PC-3 (cell line): ENCODE measurements around the gene TTBK1. TPM values are rescaled to one million over a fixed set of nuclear protein-coding genes. Genes with fewer than 3 reads are reported as not detected.

Source experiments
- ATAC-seq: fragments of 200-7000 bp; cut with Tn5 transposase; 2 replicates; pipeline ENCODE4 v1.9.1; 2020; ENCODE audit warnings: mild to moderate bottlenecking, moderate library complexity
- BruUV-seq: library from RNA; stranded (reverse); fragments of 400-500 nt; replicated peaks from 2 replicates; lab custom pipeline; 2021; lab: Mats Ljungman, UMichigan
- CTCF ChIA-PET: fragments of 300-600 bp; sonication (Branson Sonifier 250); formaldehyde crosslinking; loops from one replicate; lab custom pipeline; 2022; ENCODE audit warnings: antibody characterized with exemption; lab: Charles Lee
- POLR2A ChIA-PET: fragments of 300-600 bp; sonication (Branson Sonifier 250); formaldehyde crosslinking; loops from one replicate; lab custom pipeline; 2022; ENCODE audit warnings: antibody characterized with exemption; ENCODE audit not compliant: unreplicated experiment; lab: Charles Lee
- DNase-seq: peaks from one replicate; pipeline ENCODE4 v3.0.0-alpha.2; 2015
- H2AFZ ChIP-seq: fragments of 300-600 bp; sonication (generic); 2 replicates; pipeline ENCODE4 v1.6.0; 2016; ENCODE audit warnings: antibody characterized with exemption, low read length
- H3F3A ChIP-seq: fragments of 300-600 bp; sonication (generic); one replicate; pipeline ENCODE4 v1.6.0; 2017; ENCODE audit warnings: antibody characterized with exemption, low read length, control low read depth, mild to moderate bottlenecking; ENCODE audit not compliant: unreplicated experiment
- H3K27ac ChIP-seq: fragments of 300-600 bp; sonication (generic); 2 replicates; pipeline ENCODE4 v1.5.1; 2016; ENCODE audit warnings: mild to moderate bottlenecking, low read length
- H3K27me3 ChIP-seq: fragments of 300-600 bp; sonication (generic); 2 replicates; pipeline ENCODE4 v1.6.1; 2016; ENCODE audit warnings: low read length, mixed read lengths
- H3K36me3 ChIP-seq: fragments of 300-600 bp; sonication (generic); 2 replicates; pipeline ENCODE4 v1.6.1; 2016; ENCODE audit warnings: low read depth, mixed run types, low read length, mixed read lengths
- H3K4me1 ChIP-seq: fragments of 300-600 bp; sonication (generic); 2 replicates; pipeline ENCODE4 v1.5.1; 2016; ENCODE audit warnings: low read length; ENCODE audit not compliant: insufficient read depth
- H3K4me2 ChIP-seq: fragments of 300-600 bp; sonication (generic); 2 replicates; pipeline ENCODE4 v1.6.0; 2016; ENCODE audit warnings: low read length
- H3K4me3 ChIP-seq: fragments of 300-600 bp; sonication (generic); 2 replicates; pipeline ENCODE4 v1.5.1; 2016; ENCODE audit warnings: mild to moderate bottlenecking, low read length, mixed read lengths
- H3K79me2 ChIP-seq: fragments of 300-600 bp; sonication (generic); 2 replicates; pipeline ENCODE4 v1.6.1; 2017; ENCODE audit warnings: low read length, mixed read lengths
- H3K9ac ChIP-seq: fragments of 300-600 bp; sonication (generic); 2 replicates; pipeline ENCODE4 v1.6.0; 2016; ENCODE audit warnings: mild to moderate bottlenecking, low read length
- H3K9me2 ChIP-seq: fragments of 300-600 bp; sonication (generic); replicated peaks from 2 replicates; pipeline ENCODE4 v1.6.1; 2016; ENCODE audit warnings: mixed run types, low read length, mixed read lengths
- H3K9me3 ChIP-seq: fragments of 300-600 bp; sonication (generic); 2 replicates; pipeline ENCODE4 v1.6.1; 2016; ENCODE audit warnings: low read length, mixed read lengths
- H4K20me1 ChIP-seq: fragments of 300-600 bp; sonication (generic); 2 replicates; pipeline ENCODE4 v1.6.1; 2016; ENCODE audit warnings: low read length, mixed read lengths
- EZH2 ChIP-seq: fragments of 300-600 bp; sonication (generic); IDR thresholded peaks from one replicate; pipeline ENCODE4 v1.6.1; 2017; ENCODE audit warnings: antibody characterized with exemption, mild to moderate bottlenecking, low read length; ENCODE audit not compliant: unreplicated experiment
- EZH2phosphoT487 ChIP-seq: fragments of 300-600 bp; sonication (generic); IDR thresholded peaks from 2 replicates; pipeline ENCODE4 v1.6.1; 2018; ENCODE audit warnings: mild to moderate bottlenecking, antibody characterized with exemption, low read length, borderline replicate concordance
- intact Hi-C: fragments of 100-400 bp; cut with micrococcal nuclease; formaldehyde crosslinking; loops from 2 replicates; pipeline ENCODE4 v1.9.0; 2023
- total RNA-seq: library from RNA; depleted of rRNA; stranded (reverse); fragments of >200 nt; gene quantifications from 2 replicates; pipeline ENCODE4 v1.2.3, GENCODE V29; 2014; rRNA removed
- TF ChIP-seq, protein P1 (sequence below): fragments of 300-600 bp; sonication (generic); conservative IDR thresholded peaks from 2 replicates; pipeline ENCODE4 v1.5.1; 2017; ENCODE audit warnings: antibody characterized with exemption, low read depth, mild to moderate bottlenecking, low read length

Gene TTBK1
- total RNA-seq, 1 experiment from 2014 or later: not detected

- no TSS peak for BruUV-seq
- Histone ChIP-seq H4K20me1 (no peaks in the 10 kb centered on the region), H3K79me2 (no peaks in the 10 kb centered on the region), H3K9ac (no peak overlapping the region), H3K36me3 (peaks cover 9% of the 10 kb centered on the region; the same call in 1 of the 2 replicates), H3K9me3 (no peaks in the 10 kb centered on the region), H3K9me2 (no peaks in the 10 kb centered on the region), H3K27me3 (no peaks in the 10 kb centered on the region), H3K4me1 (no peaks in the 10 kb centered on the region), H3K27ac (no peak overlapping the region), H3F3A (no peaks in the 10 kb centered on the region), H3K4me3 (no peak overlapping the region), H3K4me2 (no peak overlapping the region), H2AFZ (no peak overlapping the region)
- TF ChIP-seq, protein P1, sequence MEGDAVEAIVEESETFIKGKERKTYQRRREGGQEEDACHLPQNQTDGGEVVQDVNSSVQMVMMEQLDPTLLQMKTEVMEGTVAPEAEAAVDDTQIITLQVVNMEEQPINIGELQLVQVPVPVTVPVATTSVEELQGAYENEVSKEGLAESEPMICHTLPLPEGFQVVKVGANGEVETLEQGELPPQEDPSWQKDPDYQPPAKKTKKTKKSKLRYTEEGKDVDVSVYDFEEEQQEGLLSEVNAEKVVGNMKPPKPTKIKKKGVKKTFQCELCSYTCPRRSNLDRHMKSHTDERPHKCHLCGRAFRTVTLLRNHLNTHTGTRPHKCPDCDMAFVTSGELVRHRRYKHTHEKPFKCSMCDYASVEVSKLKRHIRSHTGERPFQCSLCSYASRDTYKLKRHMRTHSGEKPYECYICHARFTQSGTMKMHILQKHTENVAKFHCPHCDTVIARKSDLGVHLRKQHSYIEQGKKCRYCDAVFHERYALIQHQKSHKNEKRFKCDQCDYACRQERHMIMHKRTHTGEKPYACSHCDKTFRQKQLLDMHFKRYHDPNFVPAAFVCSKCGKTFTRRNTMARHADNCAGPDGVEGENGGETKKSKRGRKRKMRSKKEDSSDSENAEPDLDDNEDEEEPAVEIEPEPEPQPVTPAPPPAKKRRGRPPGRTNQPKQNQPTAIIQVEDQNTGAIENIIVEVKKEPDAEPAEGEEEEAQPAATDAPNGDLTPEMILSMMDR: no peak
- TF ChIP-seq EZH2: no peak
- no peak for TF ChIP-seq EZH2phosphoT487
- ChIA-PET POLR2A (interaction anchor here (0.6 kb wide), 1 partner anchor 77 kb away, joined by 9 read pairs; no protein-coding TSS in a partner anchor), CTCF (no interaction called here)
- DNase-seq: no peak
- intact Hi-C loops: no loop called here
- ATAC-seq: no peak
Observed at GRCh38 chr6:43336382-43336781, 93.1 kb downstream of the TTBK1 start.

Other genes with a start within 250 kb of the TTBK1 start
- gene MEA1, start 229.5 kb upstream of the TTBK1 start, total RNA-seq: 131 and 146 TPM in 2 replicates
- gene KLHDC3, start 229.2 kb upstream of the TTBK1 start, total RNA-seq: 68.9 and 76.0 TPM in 2 replicates
- 120 and 133 TPM in 2 replicates for gene RRP36, start 221.9 kb upstream of the TTBK1 start, total RNA-seq
- 17.5 and 18.6 TPM in 2 replicates for gene CUL7, start 189.6 kb upstream of the TTBK1 start, total RNA-seq
- 59.8 and 63.9 TPM in 2 replicates for gene MRPL2, start 184.0 kb upstream of the TTBK1 start, total RNA-seq
- gene KLC4, start 183.8 kb upstream of the TTBK1 start, total RNA-seq: 17.5 and 18.5 TPM in 2 replicates
- gene PTK7, start 167.2 kb upstream of the TTBK1 start, total RNA-seq: 48.1 and 69.1 TPM in 2 replicates
- 35.0 and 44.3 TPM in 2 replicates for gene SRF, start 72.2 kb upstream of the TTBK1 start, total RNA-seq
- 30.4 and 43.8 TPM in 2 replicates for gene CUL9, start 61.3 kb upstream of the TTBK1 start, total RNA-seq
- 128 and 176 TPM in 2 replicates for gene DNPH1, start 14.0 kb upstream of the TTBK1 start, total RNA-seq
- not detected in 2 replicates for gene SLC22A7, start 54.8 kb downstream of the TTBK1 start, total RNA-seq
- 0.29 TPM in 2 replicates for gene CRIP3, start 65.3 kb downstream of the TTBK1 start, total RNA-seq
- 8.2 and 8.9 TPM in 2 replicates for gene ZNF318, start 126.2 kb downstream of the TTBK1 start, total RNA-seq
- gene ABCC10, start 184.1 kb downstream of the TTBK1 start, total RNA-seq: 23.1 and 40.5 TPM in 2 replicates
- 1.4 and 4.4 TPM in 2 replicates for gene DLK2, start 212.1 kb downstream of the TTBK1 start, total RNA-seq
- 28.5 and 40.0 TPM in 2 replicates for gene TJAP1, start 234.1 kb downstream of the TTBK1 start, total RNA-seq